ENCODE results near the gene GADL1.

DNA sequence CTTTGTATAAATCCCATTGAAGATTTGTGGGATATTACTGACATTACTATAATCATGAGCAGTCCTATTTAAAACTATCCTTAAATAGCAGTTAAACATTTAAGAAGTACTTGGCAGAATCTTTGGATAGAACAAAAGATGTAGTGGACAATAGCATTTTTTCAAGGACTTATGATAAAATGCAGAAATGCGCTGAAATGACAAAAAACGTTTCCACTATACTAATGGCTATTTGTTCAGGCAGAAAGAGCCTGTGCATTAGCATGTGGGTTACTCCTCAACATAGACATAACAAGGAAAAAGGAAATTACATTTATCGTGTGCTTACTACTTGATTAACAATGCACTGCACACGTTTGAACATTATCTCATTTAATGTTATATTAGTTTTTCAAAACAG is 80.7 kb downstream of the GADL1 start:
- TF ChIP-seq EP300 (IDR thresholded peaks at IDR 0.05) (no peak), POLR2A (IDR thresholded peaks at IDR 0.05) (no peak)
- TF ChIP-seq, protein P1, sequence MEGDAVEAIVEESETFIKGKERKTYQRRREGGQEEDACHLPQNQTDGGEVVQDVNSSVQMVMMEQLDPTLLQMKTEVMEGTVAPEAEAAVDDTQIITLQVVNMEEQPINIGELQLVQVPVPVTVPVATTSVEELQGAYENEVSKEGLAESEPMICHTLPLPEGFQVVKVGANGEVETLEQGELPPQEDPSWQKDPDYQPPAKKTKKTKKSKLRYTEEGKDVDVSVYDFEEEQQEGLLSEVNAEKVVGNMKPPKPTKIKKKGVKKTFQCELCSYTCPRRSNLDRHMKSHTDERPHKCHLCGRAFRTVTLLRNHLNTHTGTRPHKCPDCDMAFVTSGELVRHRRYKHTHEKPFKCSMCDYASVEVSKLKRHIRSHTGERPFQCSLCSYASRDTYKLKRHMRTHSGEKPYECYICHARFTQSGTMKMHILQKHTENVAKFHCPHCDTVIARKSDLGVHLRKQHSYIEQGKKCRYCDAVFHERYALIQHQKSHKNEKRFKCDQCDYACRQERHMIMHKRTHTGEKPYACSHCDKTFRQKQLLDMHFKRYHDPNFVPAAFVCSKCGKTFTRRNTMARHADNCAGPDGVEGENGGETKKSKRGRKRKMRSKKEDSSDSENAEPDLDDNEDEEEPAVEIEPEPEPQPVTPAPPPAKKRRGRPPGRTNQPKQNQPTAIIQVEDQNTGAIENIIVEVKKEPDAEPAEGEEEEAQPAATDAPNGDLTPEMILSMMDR (IDR thresholded peaks at IDR 0.05): no peak

All from tibial nerve (tissue), 4 donors.